NT2/D1 (cell line): ENCODE data around the gene CCDC86.

ENCODE experiments used
- SUZ12 ChIP-seq: IDR thresholded peaks from 2 replicates; pipeline ENCODE4 v1.6.1; 2011; ENCODE audit not compliant: insufficient read length, insufficient read depth; ENCODE audit errors: extremely low read depth
- YY1 ChIP-seq: IDR thresholded peaks from 2 replicates; pipeline ENCODE4 v1.6.1; 2011; ENCODE audit not compliant: insufficient read length, insufficient read depth
- ZNF274 ChIP-seq: IDR thresholded peaks from 2 replicates; pipeline ENCODE4 v1.6.1; 2011; ENCODE audit warnings: mild to moderate bottlenecking, low read depth, low read length

DNA sequence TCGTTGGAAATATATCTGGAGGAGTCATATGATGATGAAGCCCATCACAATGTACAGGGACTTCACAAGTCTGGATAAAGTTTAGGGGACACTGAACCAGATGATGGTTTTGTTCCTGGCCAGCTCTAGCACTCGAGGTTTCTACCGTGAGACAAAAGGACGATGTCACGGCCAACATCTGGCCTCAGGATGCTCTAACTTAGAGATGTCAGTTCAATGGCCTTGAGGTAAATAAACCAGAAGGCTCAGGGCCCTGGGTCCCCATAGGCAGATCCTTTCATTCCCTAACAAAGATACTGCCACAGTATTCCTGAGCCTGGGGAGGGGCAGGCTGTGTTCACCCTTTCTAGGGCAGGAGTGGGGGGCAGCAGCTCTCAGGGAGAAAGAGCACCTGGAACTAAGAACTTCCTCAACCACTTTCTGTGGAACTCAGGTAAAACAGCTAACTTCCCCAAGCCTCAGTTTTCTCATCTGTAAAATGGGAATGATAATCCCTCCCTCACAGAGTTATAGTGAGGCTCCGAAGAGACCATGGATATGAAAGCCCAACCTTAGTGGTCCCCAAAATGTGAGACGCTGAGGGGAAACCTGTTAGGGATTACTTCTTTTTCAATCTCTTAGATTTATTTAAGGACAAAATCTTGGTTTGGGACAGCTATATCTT lies 38.5 kb upstream of the CCDC86 start:
- no peak for TF ChIP-seq SUZ12
- TF ChIP-seq ZNF274, result no peak
- no peak for TF ChIP-seq YY1
